Fibroblast of pulmonary artery (primary cell): ENCODE measurements around the gene TLR10.
"Not testable (repeated sequence)": the region's sequence is repeated elsewhere in the genome, so short reads cannot be mapped to it uniquely, and the experiment has no call there.

Experiments used
- DNase-seq: peaks from one replicate; pipeline ENCODE4 v3.0.0-alpha.2; 2010; ENCODE audit warnings: low read depth
- H3K4me3 ChIP-seq: replicated peaks from 2 replicates; pipeline ENCODE4 v1.5.1; 2011; ENCODE audit warnings: low read depth, mild to moderate bottlenecking, control low read depth, low read length, moderate library complexity
- TF ChIP-seq, protein P1 (sequence below): IDR thresholded peaks from 2 replicates; pipeline ENCODE4 v1.5.1; 2011; ENCODE audit warnings: mild to moderate bottlenecking, control low read depth, low read length, inconsistent platforms; ENCODE audit errors: missing control alignments

Gene TLR10

DNA sequence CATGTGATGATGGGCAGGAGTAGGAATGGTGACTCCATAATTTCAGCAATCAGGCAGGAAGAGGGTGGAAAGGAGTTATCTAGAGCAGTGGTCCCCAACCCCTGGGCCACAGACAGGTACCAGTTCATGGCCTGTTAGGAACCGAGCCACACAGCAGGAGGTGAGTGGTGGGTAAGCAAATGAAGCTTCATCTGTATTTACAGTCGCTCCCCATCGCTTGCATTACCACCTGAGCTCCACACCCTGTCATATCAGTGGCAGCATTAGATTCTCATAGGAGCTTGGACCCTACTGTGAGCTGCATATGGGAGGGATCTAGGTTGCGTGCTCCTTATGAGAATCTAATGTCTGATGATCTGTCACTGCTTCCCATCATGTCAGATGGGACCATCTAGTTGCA, 1.4 kb upstream of the TLR10 start:
- TF ChIP-seq, protein P1, sequence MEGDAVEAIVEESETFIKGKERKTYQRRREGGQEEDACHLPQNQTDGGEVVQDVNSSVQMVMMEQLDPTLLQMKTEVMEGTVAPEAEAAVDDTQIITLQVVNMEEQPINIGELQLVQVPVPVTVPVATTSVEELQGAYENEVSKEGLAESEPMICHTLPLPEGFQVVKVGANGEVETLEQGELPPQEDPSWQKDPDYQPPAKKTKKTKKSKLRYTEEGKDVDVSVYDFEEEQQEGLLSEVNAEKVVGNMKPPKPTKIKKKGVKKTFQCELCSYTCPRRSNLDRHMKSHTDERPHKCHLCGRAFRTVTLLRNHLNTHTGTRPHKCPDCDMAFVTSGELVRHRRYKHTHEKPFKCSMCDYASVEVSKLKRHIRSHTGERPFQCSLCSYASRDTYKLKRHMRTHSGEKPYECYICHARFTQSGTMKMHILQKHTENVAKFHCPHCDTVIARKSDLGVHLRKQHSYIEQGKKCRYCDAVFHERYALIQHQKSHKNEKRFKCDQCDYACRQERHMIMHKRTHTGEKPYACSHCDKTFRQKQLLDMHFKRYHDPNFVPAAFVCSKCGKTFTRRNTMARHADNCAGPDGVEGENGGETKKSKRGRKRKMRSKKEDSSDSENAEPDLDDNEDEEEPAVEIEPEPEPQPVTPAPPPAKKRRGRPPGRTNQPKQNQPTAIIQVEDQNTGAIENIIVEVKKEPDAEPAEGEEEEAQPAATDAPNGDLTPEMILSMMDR = no peak
- no peak for DNase-seq
- no peak overlapping the region for H3K4me3 ChIP-seq

DNA sequence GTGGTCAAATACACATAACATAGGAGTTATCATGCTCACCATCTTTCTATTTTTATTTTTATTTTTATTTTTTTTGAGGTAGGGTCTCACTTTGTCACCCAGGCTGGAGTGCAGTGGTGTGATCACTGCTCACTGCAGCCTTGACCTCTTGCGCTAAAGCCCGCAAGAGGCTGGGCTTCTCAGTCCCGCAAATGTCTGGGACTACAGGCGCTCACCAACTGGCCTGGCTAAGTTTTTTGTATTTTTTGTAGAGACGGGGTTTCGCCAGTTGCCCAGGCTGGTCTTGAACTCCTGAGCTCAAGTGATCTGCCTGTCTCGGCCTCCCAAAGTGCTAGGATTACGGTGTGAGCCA, 295 bp upstream of the TLR10 start:
- no peak for DNase-seq
- no peak overlapping the region for H3K4me3 ChIP-seq
- TF ChIP-seq, protein P1 = no peak

DNA sequence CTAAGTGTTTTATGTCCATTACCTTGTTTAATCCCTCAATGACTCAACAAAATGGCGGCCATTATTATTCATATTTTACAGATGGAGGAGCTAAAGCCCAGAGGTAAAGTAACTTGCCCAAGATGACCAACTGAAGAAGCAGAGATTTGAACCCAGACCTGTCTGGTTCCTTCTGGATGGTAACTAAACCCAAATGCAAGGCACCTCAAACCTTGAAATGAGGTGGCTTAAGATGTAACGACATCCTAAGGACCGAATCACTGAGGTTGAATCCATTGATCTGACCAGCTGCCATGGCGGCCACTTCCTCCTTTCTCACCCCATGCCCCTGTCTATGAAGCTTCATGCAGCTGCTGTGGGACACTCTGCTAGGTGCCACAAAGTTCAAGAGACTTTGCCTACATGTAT, 932 bp downstream of the TLR10 start:
- TF ChIP-seq, protein P1 = no peak
- H3K4me3 ChIP-seq = no peak overlapping the region
- DNase-seq = no peak

DNA sequence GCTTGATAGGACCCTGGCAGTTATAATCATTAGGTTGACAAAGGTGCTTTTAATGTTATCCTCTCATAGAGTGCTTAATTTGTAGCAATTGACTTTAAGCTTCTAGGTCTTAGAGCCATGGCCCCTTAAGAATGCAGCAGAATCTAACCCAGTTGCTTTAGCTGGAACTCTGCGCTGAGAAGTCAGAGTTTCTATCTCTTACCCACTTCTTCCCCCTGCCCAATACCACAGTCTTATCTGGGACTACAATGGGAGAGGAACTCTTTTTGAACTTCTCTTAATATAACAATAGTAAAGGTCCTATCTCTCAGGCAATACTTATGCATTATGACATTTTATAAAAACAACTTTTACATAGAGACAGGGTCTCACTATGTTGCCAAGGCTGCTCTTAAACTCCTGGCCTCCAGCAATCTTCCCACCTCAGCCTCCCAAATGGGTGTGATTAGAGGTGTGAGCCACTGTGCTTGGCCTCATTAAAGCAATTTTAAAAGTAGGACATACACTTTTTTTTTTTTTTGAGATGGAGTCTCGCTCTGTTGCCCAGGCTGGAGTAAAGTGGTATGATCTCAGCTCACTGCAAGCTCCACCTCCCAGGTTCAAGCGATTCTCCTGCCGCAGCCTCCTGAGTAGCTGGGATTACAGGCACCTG, 1.8 kb downstream of the TLR10 start:
- TF ChIP-seq, protein P1 = no peak
- DNase-seq = no peak
- no peak overlapping the region for H3K4me3 ChIP-seq

DNA sequence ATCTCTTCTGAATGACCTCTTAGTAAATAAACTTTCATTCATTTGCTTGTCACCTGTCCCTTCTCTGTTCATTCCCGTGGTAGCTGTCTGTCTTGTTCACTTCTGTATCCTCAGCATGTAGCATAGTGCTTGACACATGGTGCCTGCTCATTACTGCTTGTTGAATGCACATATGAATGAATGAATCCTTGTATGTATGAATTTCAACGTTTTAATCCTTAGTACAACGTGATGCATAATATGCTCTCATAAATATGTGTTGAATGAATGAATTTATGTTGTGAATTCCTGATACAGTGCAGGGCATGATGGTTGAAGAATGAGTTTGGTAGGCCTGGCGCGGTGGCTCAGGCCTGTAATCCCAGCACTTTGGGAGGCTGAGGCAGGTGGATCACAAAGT, 3.0 kb downstream of the TLR10 start:
- TF ChIP-seq, protein P1 = no peak
- no peak for DNase-seq
- no peak overlapping the region for H3K4me3 ChIP-seq

DNA sequence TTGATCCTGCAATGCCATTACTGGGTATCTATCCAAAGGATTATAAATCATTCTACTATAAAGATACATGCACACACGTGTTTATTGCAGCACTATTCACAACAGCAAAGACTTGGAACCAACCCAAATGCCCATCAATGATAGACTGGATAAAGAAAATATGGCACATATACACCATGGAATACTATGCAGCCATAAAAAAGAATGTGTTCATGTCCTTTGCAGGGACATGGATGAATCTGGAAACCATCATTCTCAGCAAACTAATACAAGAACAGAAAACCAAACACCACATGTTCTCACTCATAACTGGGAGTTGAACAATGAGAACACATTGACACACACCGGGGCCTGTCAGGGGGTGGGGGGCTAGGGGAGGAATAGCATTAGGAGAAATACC, 4.9 kb downstream of the TLR10 start:
- H3K4me3 ChIP-seq, DNase-seq: not testable (repeated sequence)

DNA sequence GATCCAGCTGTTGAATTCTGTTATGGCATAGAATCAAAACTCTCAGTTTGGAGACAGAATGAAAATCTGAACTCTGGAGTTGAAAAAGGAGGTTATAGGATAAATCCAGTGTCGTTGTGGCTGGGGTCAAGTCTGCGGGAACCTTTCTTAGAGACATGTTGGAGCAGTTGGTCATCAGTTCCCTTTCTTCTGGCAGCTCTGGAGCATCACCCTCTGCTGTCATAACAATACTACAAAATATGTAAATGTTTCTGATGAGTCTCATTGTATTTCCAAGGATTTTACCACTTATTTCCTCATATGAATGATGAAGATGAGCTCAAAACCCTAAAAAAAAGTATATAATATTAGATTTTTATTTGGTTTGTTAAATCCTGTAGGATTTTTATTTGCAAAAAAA, 7.5 kb downstream of the TLR10 start:
- H3K4me3 ChIP-seq = no peak overlapping the region
- TF ChIP-seq, protein P1 = no peak
- DNase-seq = no peak
